SHP77 treated with DMSO at 0.1 percent for 48 hours (cell line): ENCODE measurements around the gene SF3B6.
"Not testable (repeated sequence)": the region's sequence is repeated elsewhere in the genome, so short reads cannot be mapped to it uniquely, and the experiment has no call there.

Experiments used
- DNase-seq: peaks from one replicate; lab custom pipeline; 2025; lab: John Stamatoyannopoulos, UW

SF3B6 gene

GRCh38 chr2:24075915-24076848 is at the start of gene SF3B6:
Gene SF3B6, minus strand, starts transcription at chr2:24076326. Its CDS starts 97 bp downstream, at chr2:24076229.
- DNase-seq = peak; percentile 95

GRCh38 chr2:24123922-24124580 is 47.9 kb upstream of the SF3B6 start:
- DNase-seq = no peak

- peak; percentile 41 for DNase-seq
These were observed 47.2 kb upstream of the SF3B6 start, which contains the start of the genes FAM228B and PFN4 for GRCh38 chr2:24123195-24123921. Gene FAM228B, plus strand, starts transcription at chr2:24123469. Its CDS starts 893 bp downstream, at chr2:24124362. Gene PFN4, minus strand, starts transcription at chr2:24123334. Its CDS starts 799 bp downstream, at chr2:24122535.

- no peak for DNase-seq
These were observed 46.5 kb upstream of the SF3B6 start for GRCh38 chr2:24122366-24123194.

- DNase-seq = no peak
These were observed 45.3 kb upstream of the SF3B6 start for GRCh38 chr2:24121469-24121868.

GRCh38 chr2:24121066-24121465 is 44.9 kb upstream of the SF3B6 start:
- DNase-seq = no peak

GRCh38 chr2:24117902-24118301 is 41.8 kb upstream of the SF3B6 start:
- DNase-seq = no peak

- DNase-seq = no peak
These were observed 38.9 kb upstream of the SF3B6 start for GRCh38 chr2:24115057-24115456.

- DNase-seq = no peak
These were observed 35.3 kb upstream of the SF3B6 start for GRCh38 chr2:24111407-24111901.

- DNase-seq = no peak
These were observed 34.7 kb upstream of the SF3B6 start for GRCh38 chr2:24110660-24111303.

GRCh38 chr2:24109431-24109830 is 33.3 kb upstream of the SF3B6 start:
- DNase-seq = not testable (repeated sequence)

GRCh38 chr2:24107336-24107735 is 31.2 kb upstream of the SF3B6 start:
- DNase-seq = no peak

- DNase-seq = no peak
These were observed 30.7 kb upstream of the SF3B6 start for GRCh38 chr2:24106786-24107185.

- DNase-seq = no peak
These were observed 29.7 kb upstream of the SF3B6 start for GRCh38 chr2:24105816-24106215.

GRCh38 chr2:24104906-24105305 is 28.8 kb upstream of the SF3B6 start:
- no peak for DNase-seq

GRCh38 chr2:24104110-24104650 is 28.1 kb upstream of the SF3B6 start:
- no peak for DNase-seq

GRCh38 chr2:24102677-24103076 is 26.6 kb upstream of the SF3B6 start:
- no peak for DNase-seq

- no peak for DNase-seq
These were observed 25.9 kb upstream of the SF3B6 start for GRCh38 chr2:24101992-24102391.

- DNase-seq = not testable (repeated sequence)
These were observed 24.6 kb upstream of the SF3B6 start for GRCh38 chr2:24100732-24101131.

GRCh38 chr2:24095171-24095677 is 19.1 kb upstream of the SF3B6 start:
- DNase-seq = not testable (repeated sequence)
